Activated T-helper 2 cell treated with anti-CD3 and anti-CD28 coated beads, Interferon-gamma antibody, Interleukin-2, Interleukin-4, amounts not matched to agents 10 μg/mL and 5 μg/mL and 100 μg/mL, durations not matched to agents 14 hours and 24 hours and 36 hours (primary cell): Measurements from ENCODE around the gene TRAPPC3. TPM values are rescaled to one million over a fixed set of nuclear protein-coding genes. Genes with fewer than 3 reads are reported as not detected.

Source experiments
- DNase-seq: peaks from one replicate; pipeline ENCODE4 v3.0.0; 2021; ENCODE audit warnings: low spot score
- H3K27ac Mint-ChIP-seq: one replicate; pipeline ENCODE4 v1.8.0; 2021; ENCODE audit warnings: mixed read lengths
- H3K27me3 Mint-ChIP-seq: one replicate; pipeline ENCODE4 v1.8.0; 2021; ENCODE audit warnings: low read depth, mixed read lengths
- H3K36me3 Mint-ChIP-seq: one replicate; pipeline ENCODE4 v1.8.0; 2021; ENCODE audit warnings: low read depth, mixed read lengths
- H3K4me1 Mint-ChIP-seq: one replicate; pipeline ENCODE4 v1.8.0; 2021; ENCODE audit warnings: low read depth, mixed read lengths
- H3K4me3 Mint-ChIP-seq: one replicate; pipeline ENCODE4 v1.8.0; 2021; ENCODE audit warnings: low read depth, mild to moderate bottlenecking, moderate library complexity, mixed read lengths
- H3K9me3 Mint-ChIP-seq: one replicate; pipeline ENCODE4 v1.8.0; 2021; ENCODE audit warnings: mixed read lengths
- intact Hi-C: fragments of 100-400 bp; cut with micrococcal nuclease; formaldehyde crosslinking; loops from one replicate; pipeline ENCODE4 v1.15.1; 2023
- total RNA-seq: library from RNA; stranded (reverse); gene quantifications from 2 replicates; pipeline ENCODE4 v1.2.3, GENCODE V29; 2022

Gene TRAPPC3
- total RNA-seq, 1 donor from 2014 or later = 68.4 TPM

- Mint-ChIP-seq H3K4me1 (no peaks in the 10 kb centered on the region), H3K4me3 (no peak overlapping the region), H3K9me3 (no peaks in the 10 kb centered on the region), H3K27ac (no peak overlapping the region), H3K36me3 (peaks cover 81% of the 10 kb centered on the region), H3K27me3 (no peaks in the 10 kb centered on the region)
- intact Hi-C loops = no loop called here
- DNase-seq = no peak
Observed at GRCh38 chr1:36175137-36176095, 26.1 kb upstream of the TRAPPC3 start.

- Mint-ChIP-seq H3K27ac (no peak overlapping the region), H3K9me3 (no peaks in the 10 kb centered on the region), H3K27me3 (no peaks in the 10 kb centered on the region), H3K4me1 (peaks cover 4% of the 10 kb centered on the region), H3K36me3 (peaks cover 77% of the 10 kb centered on the region), H3K4me3 (no peak overlapping the region)
- intact Hi-C loops = no loop called here
- DNase-seq = no peak
Observed at GRCh38 chr1:36174713-36175112, 25.4 kb upstream of the TRAPPC3 start.

- Mint-ChIP-seq H3K36me3 (peaks cover 69% of the 10 kb centered on the region), H3K4me3 (no peak overlapping the region), H3K4me1 (peaks cover 7% of the 10 kb centered on the region), H3K27ac (no peak overlapping the region), H3K9me3 (no peaks in the 10 kb centered on the region), H3K27me3 (no peaks in the 10 kb centered on the region)
- DNase-seq = no peak
- intact Hi-C loops = no loop called here
Observed at GRCh38 chr1:36172983-36173382, 23.7 kb upstream of the TRAPPC3 start.

DNA sequence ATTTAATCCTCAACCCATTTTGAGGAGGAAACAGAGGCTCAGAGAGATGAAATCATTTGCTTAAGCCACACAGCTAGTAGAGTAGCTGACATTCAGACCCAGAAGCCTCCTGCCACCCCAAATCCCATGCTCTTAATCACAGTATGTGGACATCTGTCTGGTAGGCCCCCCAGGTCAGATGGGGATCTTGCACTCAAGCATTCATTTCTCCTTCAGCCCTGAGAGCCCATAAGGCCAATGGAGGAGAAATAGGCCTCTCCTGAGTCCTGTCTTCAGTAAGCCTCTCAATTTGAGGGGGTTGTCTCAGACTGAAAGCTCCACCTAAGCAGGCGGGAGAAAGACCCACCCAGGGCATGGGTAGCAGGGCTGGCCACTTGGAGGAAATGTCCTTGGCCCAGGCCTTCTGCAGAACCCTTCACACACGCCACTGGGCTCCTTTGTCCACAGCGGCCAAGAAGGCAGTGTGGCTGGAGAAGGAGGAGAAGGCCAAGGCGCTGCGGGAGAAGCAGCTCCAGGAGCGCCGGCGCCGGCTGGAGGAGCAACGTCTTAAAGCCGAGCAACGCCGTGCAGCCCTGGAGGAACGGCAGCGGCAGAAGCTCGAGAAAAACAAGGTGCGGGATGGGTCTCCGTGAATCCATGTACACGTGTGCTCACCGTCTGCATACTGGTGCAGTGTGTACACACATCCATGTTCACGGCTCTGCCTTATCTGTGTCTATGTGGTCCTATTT lies 22.9 kb upstream of the TRAPPC3 start:
- Mint-ChIP-seq H3K9me3 (no peaks in the 10 kb centered on the region), H3K4me3 (no peak overlapping the region)

DNA sequence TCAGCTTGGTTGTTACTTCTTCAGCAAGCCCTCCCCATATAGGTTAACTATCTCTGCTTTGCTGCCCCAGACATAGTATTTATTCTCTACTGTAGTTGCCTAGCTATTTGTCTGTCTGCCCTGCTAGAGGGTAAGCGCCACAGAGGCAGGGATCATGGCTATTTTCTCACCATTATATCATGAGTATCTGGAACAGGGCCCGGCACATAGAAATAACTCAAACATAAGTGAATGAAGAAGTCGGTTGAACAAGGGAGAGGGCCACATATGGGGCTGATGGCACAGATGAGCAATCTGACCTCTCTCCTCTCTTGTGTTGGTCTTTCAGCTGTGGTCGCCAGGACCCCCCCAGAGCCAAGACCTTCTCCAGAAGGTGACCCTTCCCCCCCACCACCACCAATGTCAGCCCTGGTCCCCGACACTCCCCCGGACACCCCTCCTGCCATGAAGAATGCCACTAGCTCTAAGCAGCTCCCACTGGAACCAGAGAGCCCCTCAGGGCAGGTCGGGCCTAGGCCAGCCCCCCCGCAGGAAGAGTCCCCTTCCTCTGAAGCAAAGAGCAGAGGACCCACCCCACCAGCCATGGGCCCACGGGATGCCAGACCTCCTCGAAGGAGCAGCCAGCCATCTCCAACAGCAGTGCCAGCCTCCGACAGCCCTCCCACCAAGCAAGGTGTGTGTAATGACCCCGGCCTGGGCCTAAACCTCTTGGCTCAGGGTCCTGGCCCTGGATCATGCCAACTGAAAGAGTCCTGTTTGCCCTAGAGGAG lies 21.5 kb upstream of the TRAPPC3 start:
- Mint-ChIP-seq H3K27me3 (no peaks in the 10 kb centered on the region), H3K36me3 (peaks cover 66% of the 10 kb centered on the region), H3K9me3 (no peaks in the 10 kb centered on the region), H3K4me3 (no peak overlapping the region), H3K27ac (no peak overlapping the region), H3K4me1 (peaks cover 15% of the 10 kb centered on the region)
- DNase-seq = no peak
- intact Hi-C loops = no loop called here

More for the DNA sequence above, 22.9 kb upstream of the TRAPPC3 start:
- intact Hi-C loops = no loop called here
- Mint-ChIP-seq H3K36me3 (peaks cover 65% of the 10 kb centered on the region), H3K27me3 (no peaks in the 10 kb centered on the region), H3K27ac (no peak overlapping the region), H3K4me1 (peaks cover 8% of the 10 kb centered on the region)
- DNase-seq = no peak

DNA sequence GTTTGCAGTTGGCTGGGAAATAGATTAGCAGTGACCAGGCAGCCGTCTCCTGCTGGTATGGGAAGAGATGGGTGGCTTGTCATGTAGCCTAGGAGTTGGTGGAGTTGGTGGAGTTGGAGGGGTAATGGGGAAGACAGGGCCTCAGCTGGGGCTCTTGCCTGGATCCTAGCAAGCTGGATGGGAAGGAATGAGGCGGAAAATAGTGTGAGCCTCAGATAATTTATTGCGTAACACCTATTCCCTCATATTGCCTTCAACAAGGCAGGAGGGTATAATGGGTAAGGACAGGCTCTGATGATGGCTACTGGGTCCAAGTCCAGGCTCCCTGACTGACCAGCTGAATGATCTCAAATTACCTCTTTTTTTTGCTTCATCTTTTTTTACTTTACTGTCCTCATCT lies 19.2 kb upstream of the TRAPPC3 start:
- Mint-ChIP-seq H3K27me3 (no peaks in the 10 kb centered on the region), H3K36me3 (peaks cover 55% of the 10 kb centered on the region), H3K9me3 (no peaks in the 10 kb centered on the region), H3K27ac (peak overlapping the region; percentile 53), H3K4me3 (no peak overlapping the region), H3K4me1 (peaks cover 24% of the 10 kb centered on the region)
- no peak for DNase-seq
- intact Hi-C loops = no loop called here

DNA sequence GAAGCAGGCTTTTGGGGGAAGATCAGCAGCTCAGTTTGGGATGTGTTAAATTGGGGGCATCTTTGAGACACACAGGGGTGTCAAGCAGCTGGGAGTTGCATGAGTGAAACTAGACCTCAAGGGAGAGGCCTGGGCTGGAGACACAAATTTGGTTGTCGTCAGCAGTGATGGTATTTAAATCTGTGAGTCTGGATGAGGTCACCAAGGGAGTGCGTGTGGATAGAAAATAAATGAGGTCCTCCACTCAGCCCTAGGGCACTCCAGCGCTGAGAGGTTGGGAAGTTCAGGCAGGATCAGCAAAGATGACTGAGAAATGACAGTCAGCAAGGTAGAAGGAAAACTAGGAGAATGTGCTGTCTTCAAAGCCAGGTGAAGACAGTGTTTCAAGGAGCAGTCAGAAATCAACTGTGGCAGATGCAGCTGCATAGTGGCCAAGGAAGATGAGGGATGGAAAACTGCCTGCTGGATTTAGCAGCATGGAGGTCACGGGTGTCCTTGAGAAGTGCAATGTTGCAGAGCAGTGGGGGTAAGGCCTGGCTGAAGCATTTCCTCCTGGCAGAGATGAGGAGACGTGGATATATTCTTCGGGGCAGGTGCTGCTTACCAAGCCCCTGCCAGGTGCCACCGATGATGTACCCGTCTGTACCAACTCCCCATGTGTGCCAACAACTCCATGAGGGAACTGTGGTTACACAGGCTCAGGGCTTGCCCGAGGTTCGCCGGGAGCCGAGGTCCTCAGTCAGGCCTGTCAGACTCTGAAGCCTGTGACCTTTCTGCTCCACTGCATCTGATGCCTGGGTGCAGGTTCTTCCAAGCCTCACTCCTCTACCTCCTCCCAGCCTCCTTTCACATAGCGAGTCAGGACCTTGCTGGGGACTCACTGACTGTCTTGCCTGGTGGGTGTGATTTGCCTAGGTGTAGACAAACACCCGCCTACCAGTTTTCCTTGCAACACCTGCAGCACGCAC lies 17.9 kb upstream of the TRAPPC3 start:
- H3K4me3 Mint-ChIP-seq = no peak overlapping the region
- H3K27ac Mint-ChIP-seq = peak overlapping the region; percentile 24
- H3K27me3 Mint-ChIP-seq = no peaks in the 10 kb centered on the region
- peaks cover 53% of the 10 kb centered on the region for H3K36me3 Mint-ChIP-seq
- no peak for DNase-seq
- H3K4me1 Mint-ChIP-seq = peaks cover 36% of the 10 kb centered on the region
- intact Hi-C loops = no loop called here
- no peaks in the 10 kb centered on the region for H3K9me3 Mint-ChIP-seq

DNA sequence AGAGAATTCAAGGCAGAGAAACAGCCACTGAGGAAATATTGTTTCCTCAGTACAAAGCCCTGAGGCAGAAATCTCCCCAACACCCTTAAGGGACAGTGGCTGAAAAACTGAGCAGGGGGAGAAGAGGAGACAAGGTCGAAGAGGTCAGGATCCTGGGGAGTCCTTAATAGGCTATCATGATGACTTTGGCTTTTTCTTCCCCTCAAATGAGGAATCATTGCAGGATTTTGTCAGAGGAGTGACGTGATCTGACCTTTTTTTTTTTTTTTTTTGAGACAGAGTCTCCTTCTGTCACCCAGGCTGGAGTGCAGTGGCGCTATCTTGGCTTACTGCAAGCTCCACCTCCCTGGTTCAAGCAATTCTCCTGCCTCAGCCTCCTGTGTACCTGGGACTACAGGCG lies 16.9 kb upstream of the TRAPPC3 start:
- intact Hi-C loops = no loop called here

GRCh38 chr1:36165145-36165544 lies 15.9 kb upstream of the TRAPPC3 start:
- Mint-ChIP-seq H3K27me3 (no peaks in the 10 kb centered on the region), H3K27ac (no peak overlapping the region)

More for the DNA sequence above, 16.9 kb upstream of the TRAPPC3 start:
- H3K4me1 Mint-ChIP-seq = peaks cover 43% of the 10 kb centered on the region
- H3K9me3 Mint-ChIP-seq = no peaks in the 10 kb centered on the region
- no peaks in the 10 kb centered on the region for H3K27me3 Mint-ChIP-seq
- no peak overlapping the region for H3K27ac Mint-ChIP-seq
- DNase-seq = no peak
- H3K4me3 Mint-ChIP-seq = no peak overlapping the region
- peaks cover 50% of the 10 kb centered on the region for H3K36me3 Mint-ChIP-seq

GRCh38 chr1:36164361-36164760 lies 15.1 kb upstream of the TRAPPC3 start:
- H3K4me3 Mint-ChIP-seq = no peak overlapping the region
- intact Hi-C loops = no loop called here
- H3K36me3 Mint-ChIP-seq = peaks cover 46% of the 10 kb centered on the region

More at GRCh38 chr1:36165145-36165544, 15.9 kb upstream of the TRAPPC3 start:
- Mint-ChIP-seq H3K36me3 (peaks cover 44% of the 10 kb centered on the region), H3K9me3 (no peaks in the 10 kb centered on the region), H3K4me3 (no peak overlapping the region), H3K4me1 (peaks cover 50% of the 10 kb centered on the region)
- intact Hi-C loops = no loop called here
- DNase-seq = no peak

GRCh38 chr1:36163426-36163825 lies 14.1 kb upstream of the TRAPPC3 start:
- Mint-ChIP-seq H3K27ac (peak overlapping the region; percentile 93), H3K4me1 (peaks cover 58% of the 10 kb centered on the region), H3K36me3 (peaks cover 50% of the 10 kb centered on the region), H3K9me3 (no peaks in the 10 kb centered on the region), H3K4me3 (no peak overlapping the region), H3K27me3 (no peaks in the 10 kb centered on the region)
- DNase-seq = no peak
- intact Hi-C loops = no loop called here

More at GRCh38 chr1:36164361-36164760, 15.1 kb upstream of the TRAPPC3 start:
- Mint-ChIP-seq H3K9me3 (no peaks in the 10 kb centered on the region), H3K4me1 (peaks cover 54% of the 10 kb centered on the region), H3K27me3 (no peaks in the 10 kb centered on the region), H3K27ac (peak overlapping the region; percentile 19)
- no peak for DNase-seq
